Type B pancreatic cell (in vitro differentiated cells): ENCODE data around the gene LAMTOR5. TPM values are rescaled to one million over a fixed set of nuclear protein-coding genes. Genes with fewer than 3 reads are reported as not detected.

Experiments used
- DNase-seq: peaks from one replicate; pipeline ENCODE4 v3.0.0; 2021; ENCODE audit warnings: mixed read lengths; ENCODE audit not compliant: unreplicated experiment; ENCODE audit errors: extremely low spot score
- H3K27ac Mint-ChIP-seq: 2 replicates; pipeline ENCODE4 v1.8.0; 2021; ENCODE audit warnings: mild to moderate bottlenecking, mixed read lengths
- H3K27me3 Mint-ChIP-seq: 2 replicates; pipeline ENCODE4 v1.8.0; 2021; ENCODE audit warnings: mixed read lengths
- H3K36me3 Mint-ChIP-seq: 2 replicates; pipeline ENCODE4 v1.8.0; 2021; ENCODE audit warnings: mixed read lengths
- H3K4me1 Mint-ChIP-seq: one replicate; pipeline ENCODE4 v1.8.0; 2021; ENCODE audit warnings: mixed read lengths; ENCODE audit not compliant: unreplicated experiment
- H3K4me3 Mint-ChIP-seq: 2 replicates; pipeline ENCODE4 v1.8.0; 2021; ENCODE audit warnings: mild to moderate bottlenecking, mixed read lengths
- H3K9me3 Mint-ChIP-seq: 2 replicates; pipeline ENCODE4 v1.8.0; 2021; ENCODE audit warnings: mixed read lengths
- total RNA-seq: library from RNA; stranded (reverse); gene quantifications from 2 replicates; pipeline ENCODE4 v1.2.1, GENCODE V29; 2021; ENCODE audit warnings: low replicate concordance
- TF ChIP-seq, protein P1 (sequence below): fragments of 200-600 bp; sonication (generic); conservative IDR thresholded peaks from 2 replicates; pipeline ENCODE4 v1.5.0; 2021; ENCODE audit warnings: antibody characterized with exemption, mild to moderate bottlenecking

LAMTOR5 gene
- total RNA-seq, 1 donor from 2014 or later: 131 TPM

DNA sequence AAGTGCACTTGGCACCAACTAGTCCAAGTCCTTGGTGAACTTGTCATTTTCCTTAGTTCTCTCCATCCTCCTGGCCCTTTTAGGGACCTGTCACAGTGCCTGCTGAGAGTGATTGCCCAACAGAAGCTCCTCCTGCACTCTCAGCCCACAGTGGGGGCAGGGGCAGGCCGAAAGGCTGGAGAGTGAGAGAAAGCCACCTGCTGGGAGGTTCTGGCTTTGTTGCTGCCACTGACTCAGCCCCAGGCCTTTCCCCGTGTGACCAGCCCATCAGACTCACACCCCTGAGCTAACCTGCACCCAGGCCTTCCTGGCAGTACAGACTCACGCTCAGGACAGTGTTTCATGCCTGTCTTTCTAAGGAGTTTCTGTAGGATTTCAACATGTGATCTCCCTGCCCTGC is 26.3 kb upstream of the LAMTOR5 start:
- Mint-ChIP-seq H3K4me1 (peaks cover 11% of the 10 kb centered on the region), H3K36me3 (no peaks in the 10 kb centered on the region), H3K27ac (no peak overlapping the region), H3K4me3 (no peak overlapping the region), H3K9me3 (no peaks in the 10 kb centered on the region), H3K27me3 (peaks cover 23% of the 10 kb centered on the region)
- no peak for DNase-seq
- TF ChIP-seq, protein P1, sequence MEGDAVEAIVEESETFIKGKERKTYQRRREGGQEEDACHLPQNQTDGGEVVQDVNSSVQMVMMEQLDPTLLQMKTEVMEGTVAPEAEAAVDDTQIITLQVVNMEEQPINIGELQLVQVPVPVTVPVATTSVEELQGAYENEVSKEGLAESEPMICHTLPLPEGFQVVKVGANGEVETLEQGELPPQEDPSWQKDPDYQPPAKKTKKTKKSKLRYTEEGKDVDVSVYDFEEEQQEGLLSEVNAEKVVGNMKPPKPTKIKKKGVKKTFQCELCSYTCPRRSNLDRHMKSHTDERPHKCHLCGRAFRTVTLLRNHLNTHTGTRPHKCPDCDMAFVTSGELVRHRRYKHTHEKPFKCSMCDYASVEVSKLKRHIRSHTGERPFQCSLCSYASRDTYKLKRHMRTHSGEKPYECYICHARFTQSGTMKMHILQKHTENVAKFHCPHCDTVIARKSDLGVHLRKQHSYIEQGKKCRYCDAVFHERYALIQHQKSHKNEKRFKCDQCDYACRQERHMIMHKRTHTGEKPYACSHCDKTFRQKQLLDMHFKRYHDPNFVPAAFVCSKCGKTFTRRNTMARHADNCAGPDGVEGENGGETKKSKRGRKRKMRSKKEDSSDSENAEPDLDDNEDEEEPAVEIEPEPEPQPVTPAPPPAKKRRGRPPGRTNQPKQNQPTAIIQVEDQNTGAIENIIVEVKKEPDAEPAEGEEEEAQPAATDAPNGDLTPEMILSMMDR: peak; percentile 31

DNA sequence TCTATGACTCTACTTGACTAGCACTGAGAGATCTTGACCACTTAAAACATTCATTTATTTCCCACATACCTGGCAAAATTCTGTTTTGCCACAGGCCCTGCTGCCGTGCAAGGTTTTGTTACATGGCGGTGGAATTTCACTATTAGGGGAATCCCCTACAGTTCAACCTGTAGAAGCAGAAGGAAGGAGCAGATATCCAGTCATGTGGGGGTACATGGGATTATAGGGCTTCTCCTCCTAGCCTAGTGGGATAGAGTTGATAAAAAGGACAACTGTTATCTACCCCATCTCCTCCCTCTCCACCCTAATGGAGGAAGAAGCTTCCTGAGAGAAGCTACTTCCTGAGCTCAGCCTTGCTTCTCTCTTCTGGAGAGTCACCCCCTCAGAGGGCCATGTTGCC is 25.7 kb upstream of the LAMTOR5 start:
- H3K4me3 Mint-ChIP-seq: no peak overlapping the region
- TF ChIP-seq, protein P1: no peak
- H3K27me3 Mint-ChIP-seq: peaks cover 23% of the 10 kb centered on the region
- DNase-seq: no peak
- H3K27ac Mint-ChIP-seq: no peak overlapping the region
- no peaks in the 10 kb centered on the region for H3K9me3 Mint-ChIP-seq
- no peaks in the 10 kb centered on the region for H3K36me3 Mint-ChIP-seq
- peaks cover 11% of the 10 kb centered on the region for H3K4me1 Mint-ChIP-seq

DNA sequence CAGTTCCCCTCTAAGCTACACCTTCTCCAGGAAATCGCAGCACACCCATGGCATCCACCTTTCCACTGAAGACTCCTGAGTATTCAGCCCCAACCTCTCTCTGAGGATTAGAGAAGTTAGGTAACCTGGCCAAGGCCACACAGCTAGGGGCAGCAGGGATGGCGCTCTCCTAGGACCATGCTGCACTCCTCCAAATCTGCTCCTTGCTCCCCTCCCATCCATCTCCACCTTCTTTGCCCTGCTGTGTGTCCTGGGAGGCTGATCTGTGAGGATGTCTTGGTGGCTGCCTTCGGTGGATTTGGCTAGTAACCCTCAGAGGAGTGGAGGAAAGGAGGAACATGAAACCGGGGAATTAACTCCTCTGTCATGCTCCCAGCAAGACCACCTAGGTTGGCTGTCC is 23.4 kb upstream of the LAMTOR5 start:
- Mint-ChIP-seq H3K9me3 (no peaks in the 10 kb centered on the region), H3K27ac (no peak overlapping the region), H3K27me3 (peaks cover 23% of the 10 kb centered on the region), H3K36me3 (no peaks in the 10 kb centered on the region), H3K4me3 (no peak overlapping the region), H3K4me1 (peaks cover 8% of the 10 kb centered on the region)
- TF ChIP-seq, protein P1: no peak
- no peak for DNase-seq

DNA sequence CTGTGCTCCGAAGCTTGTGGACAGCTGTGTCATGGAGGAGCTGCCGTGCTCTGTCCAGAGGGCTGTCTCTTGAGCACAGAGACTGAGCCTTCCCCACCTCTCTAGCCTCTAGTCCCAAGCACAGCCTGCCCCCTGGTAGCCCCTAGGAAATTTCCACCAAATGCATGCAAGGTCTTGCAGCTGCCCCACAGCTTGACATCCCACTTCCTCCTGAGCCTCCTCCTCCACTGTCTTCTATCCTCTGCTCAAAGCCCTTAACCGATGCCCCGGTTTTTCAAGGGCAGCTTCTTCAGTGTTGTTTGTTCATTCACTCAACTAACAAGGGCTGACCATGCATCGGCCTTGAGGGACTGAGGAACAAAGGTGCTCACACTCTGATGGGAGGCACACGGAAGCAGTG is 22.9 kb upstream of the LAMTOR5 start:
- Mint-ChIP-seq H3K4me3 (no peak overlapping the region), H3K27me3 (peaks cover 24% of the 10 kb centered on the region), H3K27ac (no peak overlapping the region), H3K9me3 (no peaks in the 10 kb centered on the region), H3K36me3 (no peaks in the 10 kb centered on the region), H3K4me1 (peaks cover 8% of the 10 kb centered on the region)
- TF ChIP-seq, protein P1: no peak
- DNase-seq: no peak

DNA sequence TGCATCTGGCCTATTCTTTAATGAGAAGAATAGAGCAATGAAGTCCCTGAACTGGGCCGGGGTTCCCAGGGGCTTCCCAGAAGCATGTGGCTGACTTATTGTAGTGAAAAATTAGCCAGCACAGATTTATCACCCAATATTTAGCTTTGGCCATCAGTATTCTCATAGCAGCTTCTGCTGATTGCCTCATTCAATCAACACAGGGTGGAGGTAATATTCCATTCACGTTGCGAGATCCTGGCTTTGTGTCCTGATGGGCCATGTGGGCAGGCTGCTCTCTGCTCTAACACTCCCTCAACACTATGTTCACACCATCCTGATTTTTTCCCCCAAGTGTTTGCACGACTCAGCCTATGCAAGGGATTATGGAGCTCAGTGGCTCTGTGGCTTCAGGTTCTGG is 21.5 kb upstream of the LAMTOR5 start:
- no peak overlapping the region for H3K4me3 Mint-ChIP-seq
- TF ChIP-seq, protein P1: no peak
- no peak for DNase-seq
- no peaks in the 10 kb centered on the region for H3K36me3 Mint-ChIP-seq
- peaks cover 31% of the 10 kb centered on the region for H3K27me3 Mint-ChIP-seq
- no peak overlapping the region for H3K27ac Mint-ChIP-seq
- H3K9me3 Mint-ChIP-seq: no peaks in the 10 kb centered on the region
- H3K4me1 Mint-ChIP-seq: peaks cover 5% of the 10 kb centered on the region

DNA sequence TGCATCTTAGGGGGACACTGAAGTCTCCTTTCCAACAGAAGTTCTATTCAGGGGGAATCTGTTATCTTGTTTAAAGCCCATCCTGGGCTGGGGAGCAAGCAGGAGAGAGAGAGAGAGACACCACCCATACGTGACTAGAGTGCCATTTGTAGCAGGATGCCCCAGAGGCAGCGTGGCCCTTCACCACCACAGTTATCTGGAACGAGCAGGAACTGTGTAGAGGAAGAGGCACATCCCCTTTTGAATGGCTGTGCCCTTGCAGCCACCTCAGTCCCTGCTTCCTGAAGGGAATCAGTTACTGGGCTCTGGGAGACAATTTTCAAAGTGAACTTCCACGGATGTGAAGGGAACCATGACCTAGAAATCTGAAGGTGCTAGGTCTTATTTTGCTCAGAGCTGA is 19.4 kb upstream of the LAMTOR5 start:
- Mint-ChIP-seq H3K36me3 (no peaks in the 10 kb centered on the region), H3K27me3 (peaks cover 32% of the 10 kb centered on the region), H3K4me1 (no peaks in the 10 kb centered on the region), H3K9me3 (no peaks in the 10 kb centered on the region), H3K27ac (no peak overlapping the region), H3K4me3 (no peak overlapping the region)
- DNase-seq: no peak
- TF ChIP-seq, protein P1: no peak
